Skin of body (tissue), 2 donors: ENCODE measurements around the gene RASGRP3. TPM values are rescaled to one million over a fixed set of nuclear protein-coding genes. Genes with fewer than 3 reads are reported as not detected.

Source experiments
- DNase-seq: peaks from one replicate; lab custom pipeline; 2025; lab: John Stamatoyannopoulos, UW
- total RNA-seq: library from RNA; depleted of rRNA; stranded (reverse); fragments of >200 nt; gene quantifications from one replicate; pipeline ENCODE4 v1.2.3, GENCODE V29; 2014

Gene RASGRP3
- total RNA-seq, 1 donor from 2014 or later, result 22.2 TPM

DNA sequence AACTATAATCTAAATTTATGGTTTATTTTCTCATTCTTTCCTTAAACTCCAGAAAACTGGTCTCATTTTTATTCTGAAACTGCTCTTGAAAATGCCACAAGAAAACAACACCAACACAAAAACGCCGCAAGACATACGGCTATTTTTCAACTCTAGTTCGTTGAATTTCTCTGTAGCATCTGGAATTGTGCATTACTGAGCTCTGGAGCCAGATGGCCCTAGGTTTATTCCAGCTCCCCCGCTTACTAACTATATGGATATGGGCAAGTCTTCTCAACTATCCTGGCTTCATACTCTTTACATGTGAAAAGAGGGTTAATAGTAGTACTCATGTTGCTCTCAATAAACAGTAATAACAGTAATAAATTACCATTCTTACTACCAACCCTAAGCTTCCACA, 102.8 kb downstream of the RASGRP3 start:
- DNase-seq, result peak; percentile 40

DNA sequence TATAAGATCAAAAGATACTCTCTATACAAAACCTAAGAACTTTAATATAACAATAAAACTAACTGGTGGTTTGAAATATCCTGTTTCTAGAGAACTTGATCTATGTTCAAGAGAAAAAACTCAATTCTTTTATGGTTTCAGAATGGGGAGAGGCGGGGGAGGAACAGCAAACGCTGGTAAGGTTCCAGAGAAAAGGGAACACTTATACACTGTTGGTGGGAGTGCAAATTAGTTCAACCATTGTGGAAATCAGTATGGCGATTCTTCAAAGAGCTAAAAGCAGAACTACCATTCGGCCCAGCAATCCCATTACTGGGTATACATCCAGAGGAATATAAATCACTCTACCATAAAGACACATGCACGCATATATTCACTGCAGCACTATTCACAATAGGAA, 105.4 kb downstream of the RASGRP3 start:
- no peak for DNase-seq

DNA sequence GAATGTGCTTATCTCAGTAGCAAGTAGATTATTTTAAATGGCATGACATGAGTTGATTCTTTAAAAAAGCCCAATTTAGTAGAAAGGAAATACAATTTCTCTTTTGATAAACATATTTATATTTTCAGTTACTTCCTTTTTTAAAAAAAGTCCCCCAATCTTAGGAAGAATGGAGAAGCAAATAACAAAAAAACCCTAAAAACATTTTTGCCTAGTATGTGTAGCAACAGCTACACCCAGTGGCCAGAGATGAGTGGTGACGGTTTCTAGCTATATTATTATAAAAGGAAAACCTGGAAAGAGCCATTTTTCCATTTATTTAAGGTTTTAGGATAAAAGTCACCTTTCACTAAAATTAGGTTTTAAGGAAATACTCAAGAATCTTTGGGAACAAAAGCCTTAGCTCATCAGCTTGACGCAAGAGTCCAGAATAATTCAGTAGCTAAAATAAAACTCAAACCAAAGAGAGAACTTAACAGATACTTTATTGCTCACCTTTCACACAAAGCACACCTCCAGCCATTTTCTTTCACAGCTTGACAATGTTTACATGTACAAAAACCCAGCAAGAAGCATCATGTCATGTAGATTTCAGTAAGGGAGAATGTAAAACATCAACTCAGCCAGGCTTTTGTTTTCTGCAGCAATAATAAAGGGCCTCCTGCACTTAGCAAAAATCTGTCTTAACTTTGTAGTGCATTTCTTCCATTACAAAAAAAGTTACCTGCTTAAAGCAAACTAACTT, 106.9 kb downstream of the RASGRP3 start:
- peak; percentile 42 for DNase-seq

DNA sequence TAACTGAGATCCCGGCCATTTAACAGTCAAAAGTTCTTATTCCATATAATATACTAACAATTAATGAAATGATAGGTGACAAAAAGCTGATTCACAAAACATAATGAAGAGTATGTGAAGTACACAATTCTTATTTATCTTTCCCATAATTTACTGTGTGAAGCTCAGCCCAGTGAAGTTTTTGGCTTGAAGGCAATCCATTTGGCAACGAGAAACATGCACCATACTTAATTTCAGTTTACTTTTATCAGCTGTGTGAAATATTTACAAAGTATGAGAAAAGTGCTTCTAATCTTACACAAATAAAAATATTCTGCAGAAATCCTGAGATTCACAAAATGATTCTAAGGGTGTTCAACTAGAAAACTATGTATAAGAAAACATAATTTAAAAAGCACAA, 110.3 kb downstream of the RASGRP3 start:
- DNase-seq, result no peak

DNA sequence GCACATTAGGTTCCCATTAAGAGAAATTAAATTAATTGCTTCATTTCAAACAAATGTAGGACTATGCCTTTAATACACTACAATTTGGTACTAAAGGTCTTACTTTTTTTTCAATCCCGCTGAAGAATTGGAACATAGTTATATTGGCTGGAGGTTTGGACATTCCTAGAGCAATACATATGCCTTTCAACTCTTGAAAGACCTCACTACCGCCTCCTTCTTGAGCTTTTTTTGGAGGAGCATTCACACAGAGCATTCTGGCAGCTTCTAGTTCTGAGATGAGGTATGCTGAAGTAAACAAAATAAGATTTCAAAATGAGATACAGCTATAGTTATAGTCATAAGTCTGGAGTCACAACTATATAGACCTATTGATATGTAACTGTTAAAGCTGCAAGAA, 111.8 kb downstream of the RASGRP3 start:
- peak; percentile 20 for DNase-seq

DNA sequence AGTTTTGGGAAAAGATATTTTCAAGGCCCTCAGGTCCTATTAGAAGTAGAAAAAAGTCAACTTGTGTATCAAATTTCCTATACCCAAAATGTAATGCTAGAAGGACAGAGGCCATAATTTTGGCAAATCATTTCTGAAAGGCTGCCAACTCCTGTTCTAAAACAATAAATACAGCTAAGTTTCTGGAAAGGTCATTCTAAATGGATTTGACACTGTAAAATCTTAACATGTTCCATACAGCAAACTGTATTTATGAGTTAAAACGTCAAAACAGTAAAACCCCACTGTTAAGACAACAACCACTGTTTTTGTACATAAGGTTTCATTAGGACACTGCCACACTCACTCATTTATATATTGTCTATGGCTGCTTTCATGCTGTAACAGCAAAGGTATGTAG, 113.0 kb downstream of the RASGRP3 start:
- DNase-seq, result no peak

DNA sequence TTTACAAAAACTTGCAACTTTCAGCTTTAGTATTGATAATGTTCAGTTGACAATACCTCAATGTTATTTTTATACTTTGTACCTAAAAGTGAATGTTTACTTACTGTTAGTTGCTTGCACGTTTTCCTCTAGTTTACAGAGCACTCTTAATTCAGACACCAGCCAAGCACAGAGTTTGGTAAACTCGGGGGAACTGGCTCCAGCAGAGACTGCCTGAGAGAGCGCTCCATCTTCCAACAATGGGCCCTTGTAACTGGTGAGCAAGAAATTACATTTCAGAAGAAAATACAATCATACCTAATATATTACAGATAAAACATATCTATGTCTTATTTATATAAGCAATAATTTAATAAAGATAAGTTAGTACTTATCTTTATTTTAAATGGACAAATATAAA, 118.9 kb downstream of the RASGRP3 start:
- no peak for DNase-seq

DNA sequence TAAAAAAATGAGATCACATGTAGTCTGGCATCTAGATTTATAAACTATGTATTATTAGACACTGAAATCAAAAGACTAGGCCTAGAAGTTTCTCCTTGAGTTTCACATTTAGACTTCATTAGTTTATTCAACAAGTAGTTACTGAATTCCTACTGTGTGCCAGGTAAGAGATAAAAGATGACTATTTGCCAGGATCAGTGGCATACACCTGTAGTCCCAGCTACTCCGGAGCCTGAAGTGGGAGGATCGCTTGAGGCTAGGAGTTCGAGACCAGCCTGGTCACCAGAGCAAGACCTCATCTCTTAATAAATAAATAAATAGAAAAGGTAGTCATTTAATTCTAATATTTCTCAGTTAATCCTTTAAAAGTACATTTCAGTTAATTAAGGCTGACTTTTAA, 120.6 kb downstream of the RASGRP3 start:
- no peak for DNase-seq

DNA sequence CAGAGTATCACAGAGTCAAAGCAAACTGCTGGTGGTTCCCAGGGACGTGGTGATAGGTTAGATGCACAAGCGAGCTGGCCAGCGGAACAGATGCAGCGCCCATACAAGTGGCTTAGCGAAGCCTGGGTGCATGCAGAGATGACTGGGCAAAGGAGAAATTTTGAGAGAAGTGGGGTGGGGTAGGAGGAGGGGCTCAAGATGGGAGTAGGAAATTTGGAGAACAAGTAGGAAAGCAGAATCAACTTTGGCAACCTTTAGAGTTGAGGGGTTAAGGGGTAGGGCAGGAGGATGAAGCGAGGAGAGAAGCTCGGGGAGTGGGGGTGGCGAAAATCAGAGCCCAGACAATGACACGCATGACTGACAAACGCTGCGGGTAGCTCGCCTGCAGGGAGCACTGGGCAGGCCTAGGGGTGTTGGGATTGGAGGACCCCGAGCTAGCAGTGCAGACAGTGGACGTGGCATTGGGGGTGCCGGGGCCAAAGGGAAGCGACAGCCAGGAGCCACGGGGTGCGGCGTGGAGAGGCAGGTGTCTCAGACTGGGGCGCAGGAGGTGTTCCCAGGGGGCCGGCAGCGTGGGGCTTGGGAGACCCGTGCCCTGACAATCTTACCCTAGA, 122.2 kb downstream of the RASGRP3 start:
- DNase-seq, result peak; percentile 45

DNA sequence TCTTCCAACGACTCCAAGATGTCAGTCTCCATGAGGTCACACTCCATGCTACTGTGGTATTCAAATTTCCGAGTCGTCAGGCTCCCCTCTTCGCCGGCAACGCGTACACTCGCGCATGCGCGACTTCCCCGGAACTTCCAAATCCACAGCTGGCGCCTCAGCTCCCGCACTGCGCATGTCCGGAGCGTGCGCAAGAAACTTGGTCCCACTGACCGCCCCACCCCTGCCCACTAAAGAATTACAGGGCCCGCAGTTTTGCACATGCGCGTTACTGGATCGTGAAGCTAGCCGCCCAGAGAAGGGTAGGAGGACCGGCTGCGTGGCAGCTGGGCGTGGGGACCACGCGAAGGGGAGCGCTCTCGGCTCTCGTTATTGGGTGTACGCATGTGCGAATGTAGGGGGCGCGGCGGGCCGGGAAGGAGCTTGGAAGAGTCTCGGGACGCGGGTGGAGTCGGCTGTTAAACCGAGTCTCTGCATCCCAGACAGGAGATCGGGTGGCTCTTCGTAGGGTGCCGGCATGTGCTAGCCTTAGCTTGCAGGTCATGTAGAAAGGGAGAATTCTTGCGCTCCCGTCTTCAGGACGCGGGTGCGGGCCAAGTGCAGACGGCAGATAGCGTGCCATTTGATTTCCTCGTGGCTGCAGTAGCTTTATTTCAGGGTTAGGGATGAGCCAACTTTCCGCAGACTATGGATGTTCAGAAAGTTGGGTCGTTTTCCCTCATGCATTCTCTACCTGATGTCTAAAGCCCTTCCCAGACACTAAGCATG, 122.9 kb downstream of the RASGRP3 start, which contains the start of gene FAM98A:
Gene FAM98A, minus strand, starts transcription at position 125 of the 768 bp plus-strand sequence. Its CDS starts 78 bp downstream, at position 47.
- peak; percentile 99 for DNase-seq

DNA sequence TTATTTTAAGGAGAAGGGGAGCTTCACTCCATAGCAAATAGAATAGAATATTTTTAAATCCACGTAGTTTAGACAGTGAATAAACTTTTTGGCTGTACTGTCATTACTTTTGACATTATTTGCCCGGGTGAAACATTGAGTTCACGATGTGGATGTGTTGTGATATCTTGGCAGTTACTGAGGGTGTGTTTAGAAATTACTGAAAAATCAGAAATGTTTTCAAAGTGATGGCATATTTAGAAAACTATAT, 123.4 kb downstream of the RASGRP3 start:
- no peak for DNase-seq

DNA sequence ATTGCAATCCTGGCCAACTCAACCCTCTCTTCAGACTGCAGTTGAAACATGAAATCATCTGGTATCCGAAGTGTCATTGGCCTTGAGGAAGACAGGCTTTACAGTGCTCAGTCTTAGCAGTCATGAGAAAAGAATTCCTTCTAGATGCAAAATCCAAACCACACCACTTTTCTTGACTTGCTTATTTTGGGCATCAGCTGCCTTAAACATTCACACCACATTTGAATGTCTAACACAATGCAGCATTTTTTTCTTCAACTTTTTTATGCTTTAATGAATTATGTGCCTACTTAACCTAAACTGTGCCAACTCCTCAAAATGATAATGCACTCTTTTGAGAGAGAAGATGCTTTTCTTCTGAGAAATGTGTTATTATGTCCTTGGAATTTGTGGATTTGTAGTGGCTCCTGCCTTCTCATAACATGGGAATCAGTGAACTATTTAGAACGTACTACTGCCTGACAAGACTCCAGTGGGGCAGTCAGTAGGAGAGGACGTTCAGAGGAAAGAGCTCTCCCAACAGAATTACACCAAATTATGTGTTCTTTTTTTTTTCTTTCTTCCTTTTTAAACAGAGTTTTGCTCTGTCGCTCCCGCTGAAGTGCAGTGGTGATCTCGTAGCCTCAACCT, 125.9 kb downstream of the RASGRP3 start:
- DNase-seq, result no peak

DNA sequence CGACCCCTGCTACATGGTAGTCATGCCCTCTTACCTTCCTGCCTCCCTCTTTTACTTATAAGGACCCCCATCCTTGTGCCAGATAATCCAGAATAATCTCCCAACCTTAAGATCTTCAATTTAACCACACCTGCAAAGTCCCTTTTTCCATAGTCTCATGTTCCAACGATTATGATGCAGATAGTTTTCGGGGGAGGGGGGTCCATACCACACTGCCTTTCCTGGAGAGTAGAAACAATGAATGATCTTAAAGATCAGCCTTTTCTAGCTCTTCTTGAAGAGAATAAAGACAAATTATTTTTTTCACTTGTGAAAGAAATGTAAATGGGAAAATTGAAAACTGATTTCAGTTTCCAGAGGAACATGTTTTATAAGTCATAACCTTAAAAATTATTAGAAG, 127.0 kb downstream of the RASGRP3 start:
- DNase-seq, result no peak

DNA sequence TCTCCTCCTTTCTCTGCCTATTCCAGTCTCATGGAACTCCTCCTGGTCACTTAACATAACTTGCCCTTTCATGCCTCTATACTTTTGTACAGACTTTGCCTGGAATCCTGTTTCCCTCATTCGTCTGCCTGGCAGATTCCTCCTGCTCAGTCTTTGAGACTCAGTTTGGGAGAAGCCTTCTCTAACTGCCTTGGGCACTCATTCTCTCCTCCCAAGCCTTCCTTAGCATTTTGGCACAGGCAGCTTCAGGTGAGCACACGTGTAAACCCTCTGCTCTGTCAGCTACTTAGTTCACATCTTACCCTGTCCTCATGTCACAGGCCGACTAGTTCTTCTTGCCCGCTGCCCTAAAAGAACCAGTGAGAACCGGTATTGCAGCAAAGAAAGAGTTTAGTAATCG, 128.6 kb downstream of the RASGRP3 start:
- no peak for DNase-seq

DNA sequence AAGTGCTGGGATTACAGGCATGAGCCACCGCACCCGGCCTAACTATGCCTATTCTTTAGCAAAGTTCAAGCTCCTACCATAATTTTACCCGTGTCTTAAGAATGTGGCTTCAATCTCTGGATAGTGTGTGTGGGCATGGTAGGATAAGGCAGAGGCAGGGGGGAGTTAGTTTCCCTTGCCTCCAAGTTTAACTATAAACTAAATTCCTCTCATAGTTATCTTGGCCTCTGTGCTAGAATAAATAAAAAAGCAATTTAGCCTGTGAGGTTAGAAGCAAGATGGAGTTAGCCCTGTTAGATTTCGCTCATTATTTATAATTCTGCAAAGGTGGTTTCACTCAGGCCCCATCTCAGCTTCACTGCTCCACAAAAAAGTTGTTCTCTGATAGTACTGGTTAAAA, 129.7 kb downstream of the RASGRP3 start:
- no peak for DNase-seq

DNA sequence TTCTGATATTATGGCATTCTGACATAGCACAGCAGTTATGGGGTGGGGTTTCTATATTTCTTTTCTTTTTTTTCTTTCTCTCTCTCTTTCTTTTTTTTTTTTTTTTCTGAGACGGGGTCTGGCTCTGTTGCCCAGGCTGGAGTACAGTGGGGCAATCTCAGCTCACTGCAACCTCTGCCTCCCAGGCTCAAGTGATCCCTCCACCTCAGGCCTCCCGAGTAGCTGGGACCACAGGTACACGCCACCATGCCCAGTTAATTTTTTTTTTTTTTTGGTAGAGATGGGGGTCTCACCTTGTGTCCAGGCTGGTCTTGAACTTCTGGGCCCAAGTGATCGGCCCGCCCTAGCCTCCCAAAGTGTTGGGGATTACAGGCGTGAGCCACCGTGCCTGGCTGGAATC, 130.2 kb downstream of the RASGRP3 start:
- no peak for DNase-seq

DNA sequence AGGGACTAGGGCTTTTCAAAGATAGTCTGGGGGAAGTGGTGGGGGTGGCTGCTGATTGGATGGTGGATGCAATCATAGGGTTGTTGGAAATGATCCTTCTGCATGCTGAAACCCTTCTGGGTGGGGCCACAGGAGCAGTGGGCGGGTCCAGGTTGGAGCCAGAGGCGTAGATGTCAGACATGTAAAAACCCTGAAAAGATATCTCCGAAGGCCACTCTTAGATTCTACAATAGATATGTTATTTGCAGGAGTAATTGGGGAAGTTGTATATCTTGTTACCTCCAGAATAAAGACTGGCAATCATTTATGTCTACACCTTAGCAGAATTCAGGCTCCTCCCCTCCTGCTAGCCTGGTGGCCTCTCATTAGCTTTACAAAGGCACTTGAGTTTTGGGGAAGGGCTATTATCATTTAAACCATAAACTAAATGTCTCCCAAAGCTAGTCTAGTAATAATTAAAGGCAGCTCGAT, 130.8 kb downstream of the RASGRP3 start:
- DNase-seq, result no peak

DNA sequence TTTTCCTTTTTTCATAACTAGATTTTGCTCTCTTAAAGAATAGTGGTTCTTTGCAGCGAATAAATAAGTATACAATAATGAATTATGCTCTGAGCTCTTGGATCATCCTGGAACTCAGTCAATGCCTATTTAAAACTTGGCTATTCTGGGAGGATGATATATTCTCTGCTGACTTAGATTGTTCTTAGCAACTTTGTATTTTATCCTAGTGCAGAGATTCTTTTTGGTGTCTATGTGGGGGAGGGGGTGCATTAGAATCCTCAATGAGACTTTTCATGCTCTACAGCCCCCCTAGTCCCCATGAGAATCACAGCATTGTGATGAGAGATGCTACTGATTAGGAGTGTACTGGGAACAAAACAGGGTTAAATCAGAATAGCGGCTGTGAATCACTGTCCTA, 131.5 kb downstream of the RASGRP3 start:
- DNase-seq, result peak; percentile 66

DNA sequence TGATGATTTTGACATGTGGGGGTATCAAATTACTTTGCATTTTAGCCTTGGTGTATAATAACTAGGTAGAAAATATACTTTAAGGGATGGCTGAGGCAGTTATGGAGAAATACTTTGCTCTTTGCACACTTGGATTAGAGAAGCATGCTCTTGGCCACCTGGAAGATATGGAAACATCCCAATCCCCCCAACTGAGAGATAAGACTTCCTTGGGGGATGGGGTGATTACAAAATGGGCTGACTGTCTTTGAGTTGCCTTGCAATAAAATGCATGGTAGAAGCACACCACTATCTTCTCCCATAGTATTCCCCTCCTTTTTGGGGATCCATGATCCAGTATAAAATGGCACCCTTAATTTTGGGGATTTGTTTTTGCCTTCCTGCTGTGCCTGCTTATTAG, 137.7 kb downstream of the RASGRP3 start:
- no peak for DNase-seq
